SK-N-SH treated with all-trans-retinoic acid at 6 μM for 48 hours (cell line): ENCODE data around the gene FSIP1.

Experiments used
- ATAC-seq: fragments of 200-7000 bp; cut with Tn5 transposase; 3 replicates; pipeline ENCODE4 v1.9.1; 2020; ENCODE audit warnings: mild to moderate bottlenecking, moderate library complexity
- ARNTL ChIP-seq: fragments of 450-650 bp; formaldehyde crosslinking; IDR thresholded peaks from 2 replicates; pipeline ENCODE4 v1.5.0; 2020; ENCODE audit warnings: low read depth, mild to moderate bottlenecking, moderate library complexity, borderline replicate concordance
- BACH2 ChIP-seq: fragments of 250-450 bp; sonication (Bioruptor Pico); IDR thresholded peaks from 2 replicates; pipeline ENCODE4 v1.9.0; 2021; ENCODE audit warnings: mild to moderate bottlenecking, borderline replicate concordance
- CREB5 ChIP-seq: fragments of 250-450 bp; sonication (Bioruptor Pico); IDR thresholded peaks from 2 replicates; pipeline ENCODE4 v1.5.1; 2020; ENCODE audit warnings: low read depth, mild to moderate bottlenecking, moderate library complexity
- CSDC2 ChIP-seq: fragments of 250-450 bp; sonication (Bioruptor Pico); IDR thresholded peaks from 2 replicates; pipeline ENCODE4 v1.5.0; 2020; ENCODE audit warnings: mild to moderate bottlenecking, moderate library complexity
- CSRNP3 ChIP-seq: fragments of 250-450 bp; sonication (Bioruptor Pico); IDR thresholded peaks from 2 replicates; pipeline ENCODE4 v1.5.1; 2021; ENCODE audit warnings: mild to moderate bottlenecking, moderate library complexity
- ISL1 ChIP-seq: fragments of 250-450 bp; sonication (Bioruptor Pico); IDR thresholded peaks from 2 replicates; pipeline ENCODE4 v2.1.2; 2022; ENCODE audit warnings: mild to moderate bottlenecking, moderate library complexity
- PATZ1 ChIP-seq: fragments of 250-450 bp; sonication (Bioruptor Pico); IDR thresholded peaks from 2 replicates; pipeline ENCODE4 v1.8.0; 2020; ENCODE audit warnings: mild to moderate bottlenecking, moderate library complexity, borderline replicate concordance
- POU6F1 ChIP-seq: fragments of 250-450 bp; sonication (Bioruptor Pico); IDR thresholded peaks from 2 replicates; pipeline ENCODE4 v1.8.0; 2021; ENCODE audit warnings: low read depth, mild to moderate bottlenecking, moderate library complexity, borderline replicate concordance
- PPARA ChIP-seq: fragments of 250-450 bp; sonication (Bioruptor Pico); IDR thresholded peaks from 2 replicates; pipeline ENCODE4 v1.5.0; 2020; ENCODE audit warnings: mild to moderate bottlenecking, borderline replicate concordance
- RARB ChIP-seq: fragments of 250-450 bp; sonication (Bioruptor Pico); IDR thresholded peaks from 2 replicates; pipeline ENCODE4 v1.8.0; 2021; ENCODE audit warnings: mild to moderate bottlenecking, moderate library complexity
- SNAI2 ChIP-seq: fragments of 250-450 bp; sonication (Bioruptor Pico); IDR thresholded peaks from 2 replicates; pipeline ENCODE4 v1.5.0; 2020; ENCODE audit warnings: mild to moderate bottlenecking, moderate library complexity
- TCF4 ChIP-seq: fragments of 250-450 bp; sonication (Bioruptor Pico); IDR thresholded peaks from 2 replicates; pipeline ENCODE4 v1.8.0; 2021; ENCODE audit warnings: mild to moderate bottlenecking, moderate library complexity, borderline replicate concordance
- TOX ChIP-seq: fragments of 250-450 bp; sonication (Bioruptor Pico); IDR thresholded peaks from 2 replicates; pipeline ENCODE4 v1.8.0; 2021; ENCODE audit warnings: mild to moderate bottlenecking, moderate library complexity, borderline replicate concordance
- TSHZ2 ChIP-seq: fragments of 250-450 bp; sonication (Bioruptor Pico); IDR thresholded peaks from 2 replicates; pipeline ENCODE4 v1.5.0; 2020; ENCODE audit warnings: mild to moderate bottlenecking, moderate library complexity
- ZC3H10 ChIP-seq: fragments of 250-450 bp; sonication (Bioruptor Pico); IDR thresholded peaks from 2 replicates; pipeline ENCODE4 v1.5.1; 2021; ENCODE audit warnings: mild to moderate bottlenecking, moderate library complexity
- ZFP3 ChIP-seq: fragments of 250-450 bp; sonication (Bioruptor Pico); IDR thresholded peaks from 2 replicates; pipeline ENCODE4 v1.5.0; 2020; ENCODE audit warnings: mild to moderate bottlenecking, moderate library complexity
- ZNF70 ChIP-seq: fragments of 450-650 bp; formaldehyde crosslinking; IDR thresholded peaks from 2 replicates; pipeline ENCODE4 v1.5.0; 2020; ENCODE audit warnings: mild to moderate bottlenecking, moderate library complexity
- ZNF8 ChIP-seq: fragments of 450-650 bp; formaldehyde crosslinking; IDR thresholded peaks from 2 replicates; pipeline ENCODE4 v1.5.0; 2020; ENCODE audit warnings: mild to moderate bottlenecking, moderate library complexity

Gene FSIP1

GRCh38 chr15:39621210-39621609 is 161.4 kb downstream of the FSIP1 start:
- TF ChIP-seq CREB5 (CRISPR knock-in tag): no peak
- TF ChIP-seq ZNF70 (CRISPR knock-in tag): no peak
- TF ChIP-seq BACH2 (CRISPR knock-in tag): no peak
- TF ChIP-seq PATZ1 (CRISPR knock-in tag): no peak
- TF ChIP-seq TCF4: no peak
- no peak for TF ChIP-seq ARNTL (CRISPR knock-in tag)
- no peak for TF ChIP-seq TSHZ2
- no peak for TF ChIP-seq ZFP3 (CRISPR knock-in tag)
- no peak for TF ChIP-seq ISL1 (CRISPR knock-in tag)
- TF ChIP-seq TOX (CRISPR knock-in tag): no peak
- TF ChIP-seq POU6F1: no peak
- no peak for ATAC-seq

GRCh38 chr15:39618063-39618823 is 164.4 kb downstream of the FSIP1 start:
- ATAC-seq: no peak
- TF ChIP-seq TSHZ2 (no peak), CSRNP3 (no peak), ZNF70 (CRISPR knock-in tag) (no peak), ZNF8 (CRISPR knock-in tag) (no peak), PPARA (CRISPR knock-in tag) (no peak), SNAI2 (no peak), TOX (CRISPR knock-in tag) (no peak), ISL1 (CRISPR knock-in tag) (no peak), PATZ1 (CRISPR knock-in tag) (no peak), RARB (CRISPR knock-in tag) (no peak), ZC3H10 (CRISPR knock-in tag) (no peak), CSDC2 (CRISPR knock-in tag) (no peak)
- TF ChIP-seq, all 23 proteins: peak for 0
